ENCODE results near the gene MGLL. TPM values are rescaled to one million over a fixed set of nuclear protein-coding genes. Genes with fewer than 3 reads are reported as not detected.

The MGLL gene
- total RNA-seq, 1 donor from 2014 or later, result 27.3 TPM

GRCh38 chr3:127673191-127674100 is 148.9 kb downstream of the MGLL start:
- H3K36me3 Mint-ChIP-seq (ENCODE audit: low read depth, unreplicated experiment), result peaks cover 18% of the 10 kb centered on the region
- Histone ChIP-seq H3K9me3 (ENCODE audit: insufficient read depth, low read depth, low read length) (no peaks in the 10 kb centered on the region), H3K9ac (ENCODE audit: low read length) (peak overlapping the region; percentile 90), H3K4me1 (ENCODE audit: insufficient read depth, low read length) (peaks cover 11% of the 10 kb centered on the region), H3K4me3 (ENCODE audit: insufficient read depth, low read depth, low read length) (peak overlapping the region; percentile 76), H3K27ac (ENCODE audit: low read depth, low read length) (peak overlapping the region; percentile 39), H3K79me2 (ENCODE audit: insufficient read depth, low read length) (no peaks in the 10 kb centered on the region), H3K27me3 (ENCODE audit: insufficient read depth, low read length) (no peaks in the 10 kb centered on the region), H3K36me3 (ENCODE audit: insufficient read depth, low read length) (no peaks in the 10 kb centered on the region), H3K4me2 (ENCODE audit: low read length) (peak overlapping the region; percentile 87), H2AFZ (ENCODE audit: low read depth, low read length) (peak overlapping the region; percentile 95), H4K20me1 (ENCODE audit: insufficient read depth, low read length) (no peaks in the 10 kb centered on the region)
- H3K27me3 Mint-ChIP-seq (ENCODE audit: low read depth, unreplicated experiment), result peaks cover 11% of the 10 kb centered on the region
- DNase-seq (ENCODE audit: low read depth), result peak; percentile 43
- H3K9me3 Mint-ChIP-seq (ENCODE audit: unreplicated experiment), result no peaks in the 10 kb centered on the region
- no peaks in the 10 kb centered on the region for H3K4me1 Mint-ChIP-seq (ENCODE audit: low read depth, unreplicated experiment)
- H3K27ac Mint-ChIP-seq (ENCODE audit: unreplicated experiment), result peak overlapping the region; percentile 87
- no peak for FAIRE-seq
- H3K4me3 Mint-ChIP-seq (ENCODE audit: unreplicated experiment), result peak overlapping the region; percentile 86
- TF ChIP-seq CTCF (IDR thresholded peaks at IDR 0.05; ENCODE audit: insufficient read depth, low read depth, low read length) (no peak), EZH2 (IDR thresholded peaks at IDR 0.05; ENCODE audit: insufficient read depth, low read length) (no peak)

GRCh38 chr3:127672429-127673190 is 149.7 kb downstream of the MGLL start, which contains the start of gene ABTB1:
Gene ABTB1 (plus strand): TSS chr3:127672952. CDS start chr3:127673026, 74 bp downstream.
- H3K9me3 Mint-ChIP-seq (ENCODE audit: unreplicated experiment), result no peaks in the 10 kb centered on the region
- Histone ChIP-seq H3K27ac (ENCODE audit: low read depth, low read length) (peak within 1 kb of the TSS; percentile 88), H3K9me3 (ENCODE audit: insufficient read depth, low read depth, low read length) (no peaks in the 10 kb centered on the region), H4K20me1 (ENCODE audit: insufficient read depth, low read length) (no peaks in the 10 kb centered on the region), H3K4me1 (ENCODE audit: insufficient read depth, low read length) (peaks cover 11% of the 10 kb centered on the region), H3K27me3 (ENCODE audit: insufficient read depth, low read length) (no peaks in the 10 kb centered on the region), H3K4me3 (ENCODE audit: insufficient read depth, low read depth, low read length) (peak within 1 kb of the TSS; percentile 76), H2AFZ (ENCODE audit: low read depth, low read length) (peak within 1 kb of the TSS; percentile 95), H3K79me2 (ENCODE audit: insufficient read depth, low read length) (no peaks in the 10 kb centered on the region), H3K36me3 (ENCODE audit: insufficient read depth, low read length) (no peaks in the 10 kb centered on the region), H3K4me2 (ENCODE audit: low read length) (peak within 1 kb of the TSS; percentile 91), H3K9ac (ENCODE audit: low read length) (peak within 1 kb of the TSS; percentile 92)
- peaks cover 14% of the 10 kb centered on the region for H3K36me3 Mint-ChIP-seq (ENCODE audit: low read depth, unreplicated experiment)
- H3K27me3 Mint-ChIP-seq (ENCODE audit: low read depth, unreplicated experiment), result peaks cover 12% of the 10 kb centered on the region
- peak within 1 kb of the TSS; percentile 87 for H3K27ac Mint-ChIP-seq (ENCODE audit: unreplicated experiment)
- FAIRE-seq, result no peak
- no peaks in the 10 kb centered on the region for H3K4me1 Mint-ChIP-seq (ENCODE audit: low read depth, unreplicated experiment)
- peak within 1 kb of the TSS; percentile 87 for H3K4me3 Mint-ChIP-seq (ENCODE audit: unreplicated experiment)
- peak; percentile 35 for DNase-seq (ENCODE audit: low read depth)
- TF ChIP-seq EZH2 (IDR thresholded peaks at IDR 0.05; ENCODE audit: insufficient read depth, low read length), result peak; percentile 3
- TF ChIP-seq CTCF (IDR thresholded peaks at IDR 0.05; ENCODE audit: insufficient read depth, low read depth, low read length), result no peak
